GM23338 (cell line): ENCODE measurements around the gene CASQ2. TPM values are rescaled to one million over a fixed set of nuclear protein-coding genes. Genes with fewer than 3 reads are reported as not detected.

Experiments
- ATAC-seq: fragments of 200-7000 bp; cut with Tn5 transposase; 3 replicates; pipeline ENCODE4 v1.9.1; 2020
- DNase-seq: peaks from one replicate; pipeline ENCODE4 v3.0.0-alpha.2; 2015; ENCODE audit warnings: low spot score
- H2AFZ ChIP-seq: fragments of 200-600 bp; sonication (generic); 2 replicates; pipeline ENCODE4 v1.8.0; 2016; ENCODE audit warnings: antibody characterized with exemption, mild to moderate bottlenecking, moderate library complexity
- H3F3A ChIP-seq: fragments of 200-600 bp; sonication (generic); replicated peaks from 2 replicates; pipeline ENCODE4 v1.8.0; 2017; ENCODE audit warnings: antibody characterized with exemption, mixed run types, low read depth
- H3K27ac ChIP-seq: fragments of 200-600 bp; sonication (generic); 2 replicates; pipeline ENCODE4 v1.6.1; 2016; ENCODE audit warnings: low read depth
- H3K27me3 ChIP-seq: fragments of 200-600 bp; sonication (generic); 2 replicates; pipeline ENCODE4 v1.8.0; 2016; ENCODE audit warnings: mild to moderate bottlenecking, mixed run types, moderate library complexity; ENCODE audit not compliant: insufficient read depth
- H3K36me3 ChIP-seq: fragments of 200-600 bp; sonication (generic); 2 replicates; pipeline ENCODE4 v1.8.0; 2016; ENCODE audit warnings: mild to moderate bottlenecking; ENCODE audit not compliant: insufficient read depth
- H3K4me1 ChIP-seq: fragments of 200-600 bp; sonication (generic); 2 replicates; pipeline ENCODE4 v1.8.0; 2016; ENCODE audit warnings: mild to moderate bottlenecking, moderate library complexity; ENCODE audit not compliant: insufficient read depth
- H3K4me2 ChIP-seq: fragments of 200-600 bp; sonication (generic); 2 replicates; pipeline ENCODE4 v1.7.1; 2017; ENCODE audit warnings: mixed run types
- H3K4me3 ChIP-seq: fragments of 200-600 bp; sonication (generic); 2 replicates; pipeline ENCODE4 v1.6.1; 2016; ENCODE audit warnings: mixed run types
- H3K79me2 ChIP-seq: fragments of 200-600 bp; sonication (generic); replicated peaks from 2 replicates; pipeline ENCODE4 v1.8.0; 2017; ENCODE audit warnings: mild to moderate bottlenecking; ENCODE audit not compliant: insufficient read depth
- H3K9me2 ChIP-seq: fragments of 200-600 bp; sonication (generic); 2 replicates; pipeline ENCODE4 v1.8.0; 2017; ENCODE audit not compliant: insufficient read depth
- H4K20me1 ChIP-seq: fragments of 200-600 bp; sonication (generic); replicated peaks from 2 replicates; pipeline ENCODE4 v1.8.0; 2017; ENCODE audit warnings: mild to moderate bottlenecking; ENCODE audit not compliant: insufficient read depth
- H3K27ac Mint-ChIP-seq: 2 replicates; pipeline ENCODE4 v1.8.0; 2020; ENCODE audit warnings: inconsistent platforms, mild to moderate bottlenecking, moderate library complexity, mixed read lengths
- H3K27me3 Mint-ChIP-seq: 3 replicates; pipeline ENCODE4 v1.8.0; 2022; ENCODE audit warnings: low read depth, mild to moderate bottlenecking, moderate library complexity, mixed read lengths, inconsistent platforms; ENCODE audit not compliant: insufficient read depth, poor library complexity
- H3K36me3 Mint-ChIP-seq: 3 replicates; pipeline ENCODE4 v1.8.0; 2021; ENCODE audit warnings: low read depth, mild to moderate bottlenecking, inconsistent platforms, moderate library complexity, mixed read lengths
- H3K4me1 Mint-ChIP-seq: 3 replicates; pipeline ENCODE4 v1.8.0; 2020; ENCODE audit warnings: mild to moderate bottlenecking, inconsistent platforms, mixed read lengths
- H3K4me3 Mint-ChIP-seq: 3 replicates; pipeline ENCODE4 v1.8.0; 2021; ENCODE audit warnings: moderate library complexity, mild to moderate bottlenecking, inconsistent platforms, mixed read lengths
- H3K9me3 Mint-ChIP-seq: 3 replicates; pipeline ENCODE4 v1.8.0; 2020; ENCODE audit warnings: moderate library complexity, mild to moderate bottlenecking, inconsistent platforms, mixed read lengths
- CREB1 ChIP-seq: fragments of 250-450 bp; sonication (Bioruptor Pico); IDR thresholded peaks from 2 replicates; pipeline ENCODE4 v1.5.0; 2020; ENCODE audit warnings: low read depth, mild to moderate bottlenecking, moderate library complexity
- CTCF ChIP-seq, 2 experiments: fragments of 200-600 bp in 1 of 2; sonication (generic) in 1 of 2; conservative IDR thresholded peaks; 2 replicates each; pipeline versions ENCODE4 v1.5.1 to v1.6.1; 2016 to 2017; ENCODE audit warnings: antibody characterized with exemption in 2 of 2, low read depth in 2 of 2, mild to moderate bottlenecking in 2 of 2, moderate library complexity in 1 of 2
- EZH2 ChIP-seq: fragments of 200-600 bp; sonication (generic); IDR thresholded peaks from one replicate; pipeline ENCODE4 v1.8.0; 2017; ENCODE audit warnings: antibody characterized with exemption, mild to moderate bottlenecking, low read depth; ENCODE audit not compliant: unreplicated experiment
- JUNB ChIP-seq: IDR thresholded peaks from one replicate; pipeline ENCODE4 v1.6.1; 2016; ENCODE audit warnings: antibody characterized with exemption; ENCODE audit not compliant: unreplicated experiment
- ZNF114 ChIP-seq: fragments of 250-450 bp; sonication (Bioruptor Pico); IDR thresholded peaks from 2 replicates; pipeline ENCODE4 v1.5.0; 2020; ENCODE audit warnings: mild to moderate bottlenecking, moderate library complexity
- ZNF331 ChIP-seq: fragments of 250-450 bp; sonication (Bioruptor Pico); IDR thresholded peaks from 2 replicates; pipeline ENCODE4 v1.5.0; 2020; ENCODE audit warnings: low read depth, mild to moderate bottlenecking, moderate library complexity
- ZNF462 ChIP-seq: fragments of 250-450 bp; sonication (Bioruptor Pico); IDR thresholded peaks from 2 replicates; pipeline ENCODE4 v1.5.0; 2020; ENCODE audit warnings: mild to moderate bottlenecking, moderate library complexity
- polyA plus RNA-seq: library from polyadenylated mRNA; unstranded; fragments of >200 nt; fragmentation: Nextera tagmentation; extraction: Ambion mirVana; gene quantifications from 2 replicates; pipeline ENCODE4 v1.2.1, GENCODE V29; 2016
- total RNA-seq: library from RNA; depleted of rRNA; stranded (reverse); fragments of >200 nt; shearing (Covaris generic); gene quantifications from 2 replicates; pipeline ENCODE4 v1.2.3, GENCODE V29; 2014

The CASQ2 gene
- total and polyA plus RNA-seq, 2 experiments from 2014 or later = not detected

DNA sequence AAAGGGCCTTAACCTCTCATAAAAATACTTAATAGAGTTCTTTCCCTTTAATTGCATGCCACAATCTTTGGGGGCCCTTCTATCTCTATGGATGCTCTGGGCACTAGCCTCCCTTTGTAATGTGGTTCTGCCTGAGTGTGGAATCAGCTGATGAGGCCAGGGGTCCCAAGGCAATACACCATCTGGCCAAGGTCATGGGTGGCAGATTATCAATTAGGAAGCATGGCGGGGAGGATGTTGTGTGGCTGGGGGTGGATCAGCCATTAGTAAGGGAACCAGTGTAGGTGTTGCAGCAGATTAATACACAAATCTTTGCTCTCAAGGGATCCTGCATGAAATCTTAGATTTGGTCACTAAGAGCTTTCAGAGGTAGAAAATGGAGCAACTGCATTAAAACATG, 37.1 kb upstream of the CASQ2 start:
- Mint-ChIP-seq H3K36me3 (no peaks in the 10 kb centered on the region; the same call in 2 of the 3 replicates), H3K4me1 (peaks cover 14% of the 10 kb centered on the region), H3K9me3 (peaks cover 8% of the 10 kb centered on the region; the same call in 2 of the 3 replicates), H3K27ac (no peak overlapping the region), H3K4me3 (no peak overlapping the region), H3K27me3 (peaks cover 1% of the 10 kb centered on the region)
- no peaks in the 10 kb centered on the region for H3F3A ChIP-seq
- no peaks in the 10 kb centered on the region for H3K4me1 ChIP-seq
- peaks cover 6% of the 10 kb centered on the region for H3K9me2 ChIP-seq
- DNase-seq = no peak
- no peak for ATAC-seq
- no peaks in the 10 kb centered on the region for H4K20me1 ChIP-seq
- H3K27ac ChIP-seq = no peak overlapping the region
- TF ChIP-seq JUNB = no peak
- no peak for TF ChIP-seq CTCF (conservative IDR thresholded peaks at IDR 0.05; ENCODE audit: low read depth in 2 of 2)
- TF ChIP-seq CREB1 (CRISPR knock-in tag) = no peak
- TF ChIP-seq ZNF114 (CRISPR knock-in tag) = no peak
- no peaks in the 10 kb centered on the region for H3K36me3 ChIP-seq
- no peak overlapping the region for H3K4me3 ChIP-seq
- no peak overlapping the region for H2AFZ ChIP-seq
- no peaks in the 10 kb centered on the region for H3K27me3 ChIP-seq
- H3K4me2 ChIP-seq = no peak overlapping the region
- H3K79me2 ChIP-seq = no peaks in the 10 kb centered on the region

GRCh38 chr1:115802416-115802815, 33.9 kb upstream of the CASQ2 start:
- no peak for TF ChIP-seq ZNF331 (CRISPR knock-in tag)
- no peak for TF ChIP-seq EZH2
- TF ChIP-seq ZNF114 (CRISPR knock-in tag) = no peak
- no peak for TF ChIP-seq JUNB
- TF ChIP-seq ZNF462 (CRISPR knock-in tag) = no peak
- H3K27me3 ChIP-seq = no peaks in the 10 kb centered on the region
- DNase-seq (no peak), ATAC-seq (no peak)
- H3K4me3 Mint-ChIP-seq = no peak overlapping the region
- H3K4me1 ChIP-seq = 0 out of 2 replicates have a peak, but pooled peaks cover under 1% of the 10 kb centered on the region
- no peaks in the 10 kb centered on the region for H4K20me1 ChIP-seq
- H3K4me1 Mint-ChIP-seq = peaks cover 8% of the 10 kb centered on the region
- H3K27ac Mint-ChIP-seq = no peak overlapping the region
- H2AFZ ChIP-seq = no peak overlapping the region
- H3K9me2 ChIP-seq = peaks cover 14% of the 10 kb centered on the region
- H3K4me2 ChIP-seq = no peak overlapping the region
- no peak overlapping the region for H3K4me3 ChIP-seq
- no peak overlapping the region for H3K27ac ChIP-seq
- H3K36me3 Mint-ChIP-seq = no peaks in the 10 kb centered on the region; the same call in 2 of the 3 replicates
- no peaks in the 10 kb centered on the region for H3K79me2 ChIP-seq
- peaks cover 1% of the 10 kb centered on the region for H3K27me3 Mint-ChIP-seq
- no peaks in the 10 kb centered on the region for H3F3A ChIP-seq
- H3K36me3 ChIP-seq = no peaks in the 10 kb centered on the region
- H3K9me3 Mint-ChIP-seq = peaks cover 8% of the 10 kb centered on the region; the same call in 2 of the 3 replicates
